IPS-20b (cell line): Measurements from ENCODE around the gene PRXL2C.
"Not testable (repeated sequence)": the region's sequence is repeated elsewhere in the genome, so short reads cannot be mapped to it uniquely, and the experiment has no call there.

Experiments
- H3K27ac ChIP-seq: one replicate; pipeline ENCODE4 v1.5.1; 2013; ENCODE audit warnings: low read length
- H3K27me3 ChIP-seq: 2 replicates; pipeline ENCODE4 v1.6.1; 2013; ENCODE audit warnings: mild to moderate bottlenecking, low read length, inconsistent platforms; ENCODE audit not compliant: insufficient read depth
- H3K36me3 ChIP-seq: 2 replicates; pipeline ENCODE4 v1.6.1; 2013; ENCODE audit warnings: low read depth, mild to moderate bottlenecking, inconsistent platforms, low read length, moderate library complexity; ENCODE audit not compliant: insufficient read depth
- H3K4me1 ChIP-seq: 2 replicates; pipeline ENCODE4 v1.6.1; 2013; ENCODE audit warnings: mild to moderate bottlenecking, control low read depth, inconsistent platforms, low read length, moderate library complexity; ENCODE audit not compliant: insufficient read depth
- H3K4me3 ChIP-seq: 2 replicates; pipeline ENCODE4 v1.5.1; 2013; ENCODE audit warnings: mild to moderate bottlenecking, low read length, inconsistent platforms
- H3K9ac ChIP-seq: 2 replicates; pipeline ENCODE4 v1.6.1; 2013; ENCODE audit warnings: low read depth, mild to moderate bottlenecking, inconsistent platforms, low read length, moderate library complexity
- H3K9me3 ChIP-seq: 2 replicates; pipeline ENCODE4 v1.6.1; 2013; ENCODE audit warnings: mild to moderate bottlenecking, low read depth, low read length, inconsistent platforms; ENCODE audit not compliant: insufficient read depth

Gene PRXL2C

DNA sequence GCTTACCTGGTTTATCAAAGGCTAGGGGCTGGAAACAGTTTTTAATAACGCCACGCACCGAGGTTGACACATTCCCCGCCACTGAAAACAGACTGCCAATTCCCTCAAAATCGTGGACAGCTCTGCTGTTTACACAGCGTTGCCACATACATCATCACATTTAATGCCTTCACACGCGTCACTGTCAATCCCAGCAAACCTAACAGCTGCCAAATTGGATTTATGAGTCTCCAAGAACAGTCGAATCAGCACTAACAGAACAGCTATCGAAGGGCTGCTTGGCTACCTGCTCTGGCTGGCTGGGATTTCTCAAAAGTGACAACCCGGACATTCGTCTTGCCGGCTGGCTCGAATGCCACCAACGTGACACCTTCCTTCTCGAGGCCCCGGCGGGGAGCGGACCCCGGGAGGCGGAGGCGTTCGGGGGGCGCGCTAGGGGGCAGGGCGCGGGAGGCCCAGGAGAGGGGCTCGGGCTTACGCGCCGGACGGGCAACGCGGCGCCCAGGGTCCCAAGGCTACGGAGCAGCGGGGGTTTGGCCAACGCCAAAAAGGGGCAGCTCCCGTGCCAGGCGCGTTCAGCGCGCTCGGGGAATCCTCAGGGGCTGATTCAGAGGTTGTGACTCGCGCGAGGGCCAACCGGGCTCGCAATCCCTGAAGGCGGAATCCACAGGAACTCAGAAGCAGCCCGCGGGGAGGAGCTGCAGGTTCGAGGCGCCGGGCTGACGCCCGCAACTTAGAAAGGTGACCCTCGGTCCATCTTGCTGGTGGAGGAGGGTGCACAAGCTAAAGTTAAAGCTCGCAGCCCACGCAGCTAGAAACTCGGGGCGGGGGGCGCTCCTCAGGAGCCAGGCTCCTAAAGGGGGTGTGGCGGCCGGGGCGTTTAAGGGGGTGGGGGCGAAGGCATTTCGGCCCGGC, 36.7 kb downstream of the PRXL2C start:
- H3K4me3 ChIP-seq = peak overlapping the region; percentile 71
- H3K27ac ChIP-seq = no peak overlapping the region
- no peaks in the 10 kb centered on the region for H3K36me3 ChIP-seq
- peak overlapping the region; percentile 49; the same call in 1 of the 2 replicates for H3K9ac ChIP-seq
- H3K4me1 ChIP-seq = peaks cover 14% of the 10 kb centered on the region
- H3K9me3 ChIP-seq = no peaks in the 10 kb centered on the region
- H3K27me3 ChIP-seq = peaks cover 24% of the 10 kb centered on the region

DNA sequence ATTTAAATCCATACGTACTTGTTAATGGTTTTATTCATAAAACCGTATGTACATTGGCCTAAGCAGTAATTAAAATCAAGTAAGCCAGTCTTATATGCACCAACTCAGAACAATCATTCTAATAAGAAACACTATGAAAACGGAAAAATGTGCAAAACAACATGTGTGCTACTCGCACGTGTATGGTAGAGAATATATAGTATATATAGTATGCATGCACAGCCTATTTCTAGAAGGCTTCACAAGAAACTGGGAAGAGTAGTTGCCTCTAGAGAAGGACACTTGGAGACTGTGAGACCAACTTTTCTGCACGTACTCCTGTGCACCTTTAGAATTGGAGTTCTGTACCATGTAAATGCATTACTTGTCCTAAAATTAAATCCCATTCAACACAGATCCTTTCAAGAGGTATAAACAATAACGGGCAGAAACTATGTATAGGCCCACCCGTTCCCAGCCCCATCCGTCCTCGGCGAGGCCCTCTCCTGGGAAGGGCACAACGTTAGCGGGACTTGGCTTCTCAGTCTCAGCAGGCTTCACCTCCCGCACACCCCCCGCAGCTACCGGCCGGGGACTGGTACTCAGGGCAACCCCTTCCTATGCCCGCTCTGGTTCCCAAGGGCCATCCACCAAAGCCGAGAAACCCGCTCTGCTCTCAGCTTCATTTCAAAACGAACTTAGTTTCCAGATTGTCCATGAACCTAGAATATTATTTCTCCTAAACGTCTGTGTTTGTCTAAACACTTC, 37.5 kb downstream of the PRXL2C start:
- Histone ChIP-seq H3K27me3 (peaks cover 24% of the 10 kb centered on the region), H3K4me3 (peak overlapping the region; percentile 71), H3K27ac (no peak overlapping the region), H3K9me3 (no peaks in the 10 kb centered on the region), H3K9ac (no peak overlapping the region; the same call in 1 of the 2 replicates), H3K4me1 (peaks cover 18% of the 10 kb centered on the region), H3K36me3 (no peaks in the 10 kb centered on the region)

GRCh38 chr9:96616817-96617438, 38.2 kb downstream of the PRXL2C start:
- Histone ChIP-seq H3K9me3 (no peaks in the 10 kb centered on the region), H3K27ac (no peak overlapping the region), H3K4me1 (peaks cover 25% of the 10 kb centered on the region), H3K4me3 (no peak overlapping the region), H3K9ac (no peak overlapping the region), H3K36me3 (no peaks in the 10 kb centered on the region), H3K27me3 (peaks cover 24% of the 10 kb centered on the region)

- H3K4me1 ChIP-seq = peaks cover 29% of the 10 kb centered on the region
- no peaks in the 10 kb centered on the region for H3K9me3 ChIP-seq
- H3K27ac ChIP-seq = no peak overlapping the region
- H3K36me3 ChIP-seq = no peaks in the 10 kb centered on the region
- H3K27me3 ChIP-seq = peaks cover 24% of the 10 kb centered on the region
- no peak overlapping the region for H3K9ac ChIP-seq
- no peak overlapping the region for H3K4me3 ChIP-seq
These were observed 39.7 kb downstream of the PRXL2C start for GRCh38 chr9:96615411-96615810.

- not testable (repeated sequence) for H3K27ac ChIP-seq, H3K9ac ChIP-seq, H3K4me3 ChIP-seq, H3K36me3 ChIP-seq, H3K9me3 ChIP-seq
- Histone ChIP-seq H3K4me1 (peaks cover 27% of the 10 kb centered on the region), H3K27me3 (peaks cover 24% of the 10 kb centered on the region)
These were observed 40.5 kb downstream of the PRXL2C start for GRCh38 chr9:96614664-96615063.

- Histone ChIP-seq H3K9ac (no peak overlapping the region), H3K4me1 (peaks cover 25% of the 10 kb centered on the region), H3K27ac (no peak overlapping the region)
These were observed 42.0 kb downstream of the PRXL2C start for GRCh38 chr9:96612966-96613589.

DNA sequence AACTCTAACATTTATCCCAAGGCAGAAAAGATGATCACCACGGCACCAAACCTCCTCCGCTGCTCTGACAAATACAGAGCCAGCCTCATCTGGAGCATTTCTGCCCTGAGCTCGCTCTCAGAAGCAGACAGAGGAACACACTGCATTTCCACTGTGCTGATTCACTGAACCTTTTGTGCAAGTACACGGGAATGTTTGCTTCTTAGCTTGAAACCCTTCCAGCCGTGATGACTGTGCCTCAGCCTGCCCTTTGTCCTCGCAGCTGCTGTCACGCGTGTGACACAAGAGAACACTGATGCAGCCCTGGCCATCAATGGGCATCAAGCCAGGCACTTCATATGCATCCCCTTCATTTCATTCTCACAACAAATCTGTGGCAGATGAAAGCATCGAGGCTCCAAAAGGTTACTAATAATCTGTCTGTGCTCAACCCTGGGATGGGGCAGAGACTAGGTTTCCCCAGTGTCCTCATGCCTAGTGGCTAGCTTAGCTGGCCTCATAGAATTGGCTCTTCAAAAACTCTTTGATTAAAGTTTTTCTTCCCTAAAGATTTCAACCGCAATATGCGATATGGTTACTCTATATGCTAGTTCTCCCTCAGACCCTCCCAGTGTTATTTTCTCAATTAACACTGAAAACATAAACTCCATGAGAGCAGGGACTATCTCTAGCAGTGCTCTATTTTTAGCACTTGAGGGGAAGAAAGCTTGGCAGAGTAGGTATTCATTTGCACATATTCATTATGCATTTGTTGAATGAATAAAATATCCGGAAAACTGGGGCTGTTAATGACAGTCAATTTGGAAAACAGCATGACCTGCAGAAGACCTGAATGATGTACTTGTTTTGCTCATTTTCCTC, 42.8 kb downstream of the PRXL2C start:
- H3K4me1 ChIP-seq = peaks cover 23% of the 10 kb centered on the region
- peaks cover 7% of the 10 kb centered on the region for H3K27me3 ChIP-seq
- no peak overlapping the region for H3K27ac ChIP-seq
- H3K4me3 ChIP-seq = peak overlapping the region; percentile 14; the same call in 1 of the 2 replicates
- H3K9me3 ChIP-seq = no peaks in the 10 kb centered on the region
- H3K9ac ChIP-seq = peak overlapping the region; percentile 32; the same call in 1 of the 2 replicates
- H3K36me3 ChIP-seq = no peaks in the 10 kb centered on the region

More at GRCh38 chr9:96612966-96613589, 42.0 kb downstream of the PRXL2C start:
- H3K9me3 ChIP-seq = no peaks in the 10 kb centered on the region
- H3K27me3 ChIP-seq = peaks cover 15% of the 10 kb centered on the region
- peak overlapping the region; percentile 14; the same call in 1 of the 2 replicates for H3K4me3 ChIP-seq
- no peaks in the 10 kb centered on the region for H3K36me3 ChIP-seq

- no peaks in the 10 kb centered on the region for H3K9me3 ChIP-seq
- H3K4me3 ChIP-seq = no peak overlapping the region
- H3K27me3 ChIP-seq = no peaks in the 10 kb centered on the region
- peaks cover 23% of the 10 kb centered on the region for H3K4me1 ChIP-seq
- no peak overlapping the region for H3K27ac ChIP-seq
- H3K9ac ChIP-seq = no peak overlapping the region
- no peaks in the 10 kb centered on the region for H3K36me3 ChIP-seq
These were observed 43.8 kb downstream of the PRXL2C start for GRCh38 chr9:96611302-96611701.

DNA sequence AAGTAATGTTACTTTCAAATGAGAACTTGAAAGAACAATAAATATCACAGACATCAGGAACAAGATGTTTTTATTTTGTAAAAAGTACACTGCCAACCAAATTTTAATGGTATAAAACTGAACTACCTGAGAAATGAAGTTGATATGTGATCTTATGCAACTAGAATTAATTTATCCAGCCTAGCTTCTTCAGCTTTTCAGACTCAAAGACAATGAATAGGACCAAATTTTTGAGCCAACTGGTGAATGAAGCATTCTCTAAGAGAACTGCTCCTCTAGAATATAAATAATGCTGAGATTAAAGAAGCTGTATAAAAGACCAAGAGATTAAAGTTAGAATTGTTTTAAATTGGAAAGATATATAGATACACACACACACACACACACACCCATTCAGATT, 45.4 kb downstream of the PRXL2C start:
- no peak overlapping the region for H3K4me3 ChIP-seq
- H3K4me1 ChIP-seq = peaks cover 23% of the 10 kb centered on the region

DNA sequence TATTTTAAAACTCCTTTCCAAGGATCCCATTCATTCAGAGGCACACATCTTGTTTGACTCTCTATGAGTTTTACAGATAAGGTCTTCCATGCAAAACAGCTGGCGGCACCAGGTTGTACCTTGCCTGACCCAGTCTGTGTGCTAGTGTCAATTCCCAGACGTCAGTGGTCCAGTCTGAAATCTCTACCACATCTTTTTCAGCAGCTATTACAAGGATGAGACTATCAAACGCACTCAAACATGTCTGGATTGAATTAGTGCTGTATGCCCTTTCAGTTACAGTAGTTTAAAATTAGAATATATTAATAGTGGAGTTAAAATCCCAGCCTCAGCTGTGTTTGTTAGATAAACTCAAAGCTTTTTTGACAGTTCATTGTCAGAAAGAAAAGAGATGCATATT, 47.1 kb downstream of the PRXL2C start:
- H3K4me1 ChIP-seq = peaks cover 22% of the 10 kb centered on the region
- no peak overlapping the region for H3K9ac ChIP-seq
- no peak overlapping the region for H3K27ac ChIP-seq
- no peaks in the 10 kb centered on the region for H3K27me3 ChIP-seq
- no peaks in the 10 kb centered on the region for H3K36me3 ChIP-seq
- no peak overlapping the region for H3K4me3 ChIP-seq
- H3K9me3 ChIP-seq = no peaks in the 10 kb centered on the region

More for the DNA sequence above, 45.4 kb downstream of the PRXL2C start:
- Histone ChIP-seq H3K27me3 (no peaks in the 10 kb centered on the region), H3K36me3 (no peaks in the 10 kb centered on the region), H3K27ac (no peak overlapping the region), H3K9me3 (no peaks in the 10 kb centered on the region), H3K9ac (no peak overlapping the region)
